SKM-1 (cell line): ENCODE data around the gene HDAC5.

Source experiments
- DNase-seq: peaks from one replicate; lab custom pipeline; 2025; ENCODE audit not compliant: unreplicated experiment; lab: John Stamatoyannopoulos, UW

Gene HDAC5

GRCh38 chr17:44088254-44088653 lies 35.2 kb downstream of the HDAC5 start:
- no peak for DNase-seq

GRCh38 chr17:44087319-44087718 lies 36.1 kb downstream of the HDAC5 start:
- no peak for DNase-seq

- DNase-seq, result no peak
Measured at GRCh38 chr17:44086364-44087311, 36.8 kb downstream of the HDAC5 start.

GRCh38 chr17:44085908-44086307 lies 37.5 kb downstream of the HDAC5 start:
- no peak for DNase-seq

GRCh38 chr17:44084921-44085320 lies 38.5 kb downstream of the HDAC5 start:
- no peak for DNase-seq

- no peak for DNase-seq
Measured at GRCh38 chr17:44084131-44084538, 39.3 kb downstream of the HDAC5 start.

- DNase-seq, result no peak
Measured at GRCh38 chr17:44083250-44083849, 40.1 kb downstream of the HDAC5 start.

GRCh38 chr17:44082256-44082927 lies 41.0 kb downstream of the HDAC5 start:
- no peak for DNase-seq

GRCh38 chr17:44081681-44082080 lies 41.8 kb downstream of the HDAC5 start:
- DNase-seq, result no peak

GRCh38 chr17:44079877-44080821 lies 43.3 kb downstream of the HDAC5 start:
- DNase-seq, result no peak

- no peak for DNase-seq
Measured at GRCh38 chr17:44078412-44078811, 45.0 kb downstream of the HDAC5 start.

- peak; percentile 69 for DNase-seq
Measured at GRCh38 chr17:44077595-44077909, 45.9 kb downstream of the HDAC5 start.

GRCh38 chr17:44076716-44077594 lies 46.5 kb downstream of the HDAC5 start:
- DNase-seq, result no peak

- DNase-seq, result no peak
Measured at GRCh38 chr17:44075598-44076293, 47.7 kb downstream of the HDAC5 start.

- DNase-seq, result no peak
Measured at GRCh38 chr17:44074911-44075285, 48.5 kb downstream of the HDAC5 start.

GRCh38 chr17:44074231-44074910 lies 49.1 kb downstream of the HDAC5 start:
- DNase-seq, result no peak

GRCh38 chr17:44071772-44072171 lies 51.7 kb downstream of the HDAC5 start:
- DNase-seq, result no peak

GRCh38 chr17:44071198-44071520 lies 52.3 kb downstream of the HDAC5 start:
- no peak for DNase-seq
